HG02642 (cell line): Measurements from ENCODE around the gene TRAF7.
A peak's percentile ranks its signal among the peaks of the same experiment; 100 is the strongest.
"Not testable (repeated sequence)": the region's sequence is repeated elsewhere in the genome, so short reads cannot be mapped to it uniquely, and the experiment has no call there.

Experiments
- ATAC-seq: cut with Tn5 transposase; IDR thresholded peaks from one replicate; pipeline ENCODE4 v1.9.1; 2021; ENCODE audit warnings: mild to moderate bottlenecking; ENCODE audit not compliant: unreplicated experiment, poor library complexity

Gene TRAF7

DNA sequence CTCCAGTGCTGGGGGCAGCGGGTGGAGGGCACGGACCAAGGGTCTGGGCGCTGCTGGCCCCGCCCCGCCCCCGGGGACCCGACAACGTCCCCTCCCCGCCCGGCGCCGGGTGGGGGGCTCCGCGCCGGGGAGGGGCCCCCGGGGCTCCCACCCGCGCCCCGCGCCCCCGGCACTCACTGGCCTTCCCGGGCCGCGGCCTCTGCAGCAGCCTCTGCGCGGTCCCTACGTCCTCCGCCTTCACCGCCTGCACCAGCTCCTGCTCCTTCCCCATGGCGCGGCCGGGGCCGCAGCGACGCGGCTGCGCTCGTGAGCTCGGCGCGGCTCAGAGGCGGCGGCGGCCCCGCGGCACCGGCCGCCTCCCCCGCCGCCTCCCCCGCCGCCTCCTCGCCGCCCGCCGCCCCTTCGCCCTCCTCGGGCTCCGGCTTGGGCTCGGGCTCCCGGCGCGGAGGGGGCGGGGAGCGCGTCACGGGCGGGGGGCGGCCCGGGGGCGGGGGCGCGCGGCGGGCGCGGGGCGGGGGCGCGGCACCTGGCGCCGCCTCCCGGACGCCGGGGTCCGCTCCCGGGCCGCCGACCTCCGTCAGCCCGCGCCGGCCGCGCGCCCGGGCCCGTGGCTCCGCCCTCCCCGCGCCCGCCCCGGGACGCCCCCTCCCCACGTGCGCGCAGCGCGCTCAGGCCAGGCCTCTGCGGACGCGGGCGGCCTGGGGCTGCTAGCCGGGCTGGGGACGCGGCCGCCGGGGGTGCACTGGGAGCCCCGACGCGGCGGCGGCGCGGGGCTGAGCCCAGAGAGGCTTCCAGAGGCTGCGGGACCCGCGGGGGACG is 40.8 kb downstream of the TRAF7 start, which contains the start of gene CASKIN1:
TSS of gene CASKIN1 (minus strand) at position 444 of the 819 bp plus-strand sequence. CDS start at position 271, 173 bp downstream.
- ATAC-seq: no peak

- no peak for ATAC-seq
Observed at GRCh38 chr16:2196981-2197511, 41.5 kb downstream of the TRAF7 start.

DNA sequence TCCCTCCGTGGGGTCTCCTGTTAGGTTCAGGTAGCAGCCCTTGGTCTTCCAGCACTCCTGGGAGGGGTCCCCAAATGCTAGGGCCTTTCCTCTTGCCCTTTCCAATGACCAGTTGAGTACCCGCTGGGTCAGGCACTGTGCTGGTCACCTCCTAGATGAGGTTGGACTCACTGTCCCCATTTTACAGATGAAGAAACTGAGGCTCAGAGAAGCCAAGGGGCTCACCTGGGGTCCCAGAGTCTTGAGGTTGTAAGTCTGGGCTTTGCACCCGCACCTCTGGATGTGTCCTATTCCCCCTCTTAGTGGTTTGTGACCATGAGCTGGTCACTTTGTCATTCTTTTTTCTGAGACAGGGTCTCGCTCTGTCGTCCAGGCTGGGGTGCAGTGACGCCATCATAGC is 42.2 kb downstream of the TRAF7 start:
- ATAC-seq: no peak

DNA sequence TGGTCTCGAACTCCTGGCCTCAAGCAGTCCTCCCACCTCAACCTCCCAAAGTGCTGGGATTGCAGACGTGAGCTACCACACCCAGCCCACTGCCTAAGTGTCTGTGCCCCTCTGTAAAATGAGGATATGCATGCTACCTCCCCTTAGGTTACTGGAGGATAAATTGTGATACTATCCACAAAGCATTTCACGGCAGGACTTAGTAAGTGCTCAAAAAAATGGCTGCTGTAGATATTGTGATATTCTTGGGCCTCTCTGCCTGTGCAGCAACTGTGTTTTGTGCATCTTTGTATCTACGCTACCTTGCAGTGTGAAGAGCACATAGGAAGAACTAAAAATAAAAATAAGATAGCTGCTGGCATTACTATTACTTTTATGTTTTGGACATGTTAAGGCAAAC is 42.7 kb downstream of the TRAF7 start:
- ATAC-seq: no peak

DNA sequence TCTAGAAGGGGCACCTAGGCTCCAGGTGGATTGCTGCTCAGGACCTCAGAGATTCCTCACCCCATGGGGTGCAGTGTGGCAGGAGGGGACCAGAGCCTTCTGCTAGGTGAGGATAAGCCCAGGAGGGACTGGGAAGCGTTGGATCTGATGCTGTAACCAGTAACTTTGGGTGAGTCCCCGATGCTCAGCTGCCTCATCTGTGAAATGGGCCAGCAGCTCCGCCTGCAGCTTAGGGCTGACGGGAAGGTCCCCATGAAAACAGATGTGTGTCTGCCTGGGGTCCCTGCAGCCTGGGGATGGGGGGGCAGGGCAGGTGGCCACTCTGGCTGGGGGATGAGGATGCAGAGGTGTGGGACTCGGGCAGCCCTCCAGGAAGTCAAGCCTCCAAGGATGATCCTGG is 43.5 kb downstream of the TRAF7 start:
- ATAC-seq: no peak

- ATAC-seq: no peak
Observed at GRCh38 chr16:2199621-2200139, 44.1 kb downstream of the TRAF7 start.

GRCh38 chr16:2200313-2200712 is 44.7 kb downstream of the TRAF7 start:
- no peak for ATAC-seq

DNA sequence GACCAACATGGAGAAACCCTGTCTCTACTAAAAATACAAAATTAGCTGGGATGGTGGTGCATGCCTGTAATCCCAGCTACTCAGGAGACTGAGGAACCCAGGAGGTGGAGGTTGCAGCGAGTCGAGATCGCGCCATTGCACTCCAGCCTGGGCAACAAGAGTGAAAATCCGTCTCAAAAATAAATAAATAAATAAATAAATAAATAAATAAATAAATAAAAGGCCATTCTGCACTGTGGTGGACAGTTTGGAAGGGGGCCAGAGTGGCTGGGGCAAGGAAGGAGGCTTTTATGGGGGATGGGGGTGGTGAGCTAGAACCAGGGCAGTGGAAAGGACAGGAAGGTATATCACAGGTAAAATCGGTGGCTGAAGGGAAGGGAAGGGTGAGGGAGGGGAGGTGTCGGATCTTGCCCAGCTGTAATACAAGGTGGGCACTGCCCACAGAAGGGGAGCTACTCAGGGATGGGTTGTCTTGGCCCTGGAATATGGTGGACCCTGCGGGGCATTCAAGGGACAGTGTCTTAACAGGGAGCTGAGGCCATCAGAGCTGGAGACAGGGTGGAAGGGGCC is 47.6 kb downstream of the TRAF7 start:
- ATAC-seq: not testable (repeated sequence)

GRCh38 chr16:2204416-2205103 is 49.0 kb downstream of the TRAF7 start:
- ATAC-seq: no peak

- ATAC-seq: peak; percentile 80
Observed at GRCh38 chr16:2205104-2205966, 49.8 kb downstream of the TRAF7 start, which contains the start of gene MLST8. Gene MLST8 (plus strand): TSS chr16:2205454. CDS start chr16:2206086, 632 bp downstream.

DNA sequence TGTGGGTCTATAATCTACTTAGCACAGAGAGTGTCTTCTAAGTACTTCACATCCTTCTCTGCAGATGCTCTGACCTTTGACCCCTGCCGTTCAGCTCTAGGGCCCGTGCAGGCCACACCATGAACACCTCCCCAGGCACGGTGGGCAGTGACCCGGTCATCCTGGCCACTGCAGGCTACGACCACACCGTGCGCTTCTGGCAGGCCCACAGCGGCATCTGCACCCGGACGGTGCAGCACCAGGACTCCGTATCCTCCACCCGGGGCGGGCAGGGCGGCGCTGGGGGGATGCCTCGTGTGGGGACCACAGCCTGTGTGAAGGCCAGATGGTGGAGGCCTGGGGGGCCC is 50.4 kb downstream of the TRAF7 start:
- ATAC-seq: peak; percentile 9

- ATAC-seq: no peak
Observed at GRCh38 chr16:2206420-2206779, 50.8 kb downstream of the TRAF7 start.

DNA sequence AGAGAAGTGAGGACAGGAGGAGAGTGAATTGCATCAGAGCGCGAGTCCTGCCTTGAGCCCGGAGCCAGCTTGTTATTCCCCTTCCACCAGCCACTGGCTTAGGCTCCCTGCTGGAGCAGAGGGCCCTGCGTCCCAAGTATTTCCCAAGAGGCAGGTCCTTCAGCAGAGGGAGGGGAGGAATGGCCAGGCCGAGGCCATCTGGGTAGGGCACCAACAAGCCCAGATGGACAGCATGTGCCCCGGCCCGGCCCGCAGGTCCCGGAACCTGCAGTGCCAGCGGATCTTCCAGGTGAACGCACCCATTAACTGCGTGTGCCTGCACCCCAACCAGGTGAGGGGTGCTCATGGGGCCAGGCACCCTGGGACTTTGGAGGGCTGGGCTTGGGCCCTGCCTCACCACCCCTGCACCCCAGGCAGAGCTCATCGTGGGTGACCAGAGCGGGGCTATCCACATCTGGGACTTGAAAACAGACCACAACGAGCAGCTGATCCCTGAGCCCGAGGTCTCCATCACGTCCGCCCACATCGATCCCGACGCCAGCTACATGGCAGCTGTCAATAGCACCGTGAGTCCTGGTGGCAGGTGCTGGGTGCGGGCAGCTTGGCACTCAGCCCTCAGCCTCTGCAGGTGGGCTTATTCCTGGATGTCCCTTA is 51.3 kb downstream of the TRAF7 start:
- ATAC-seq: no peak

DNA sequence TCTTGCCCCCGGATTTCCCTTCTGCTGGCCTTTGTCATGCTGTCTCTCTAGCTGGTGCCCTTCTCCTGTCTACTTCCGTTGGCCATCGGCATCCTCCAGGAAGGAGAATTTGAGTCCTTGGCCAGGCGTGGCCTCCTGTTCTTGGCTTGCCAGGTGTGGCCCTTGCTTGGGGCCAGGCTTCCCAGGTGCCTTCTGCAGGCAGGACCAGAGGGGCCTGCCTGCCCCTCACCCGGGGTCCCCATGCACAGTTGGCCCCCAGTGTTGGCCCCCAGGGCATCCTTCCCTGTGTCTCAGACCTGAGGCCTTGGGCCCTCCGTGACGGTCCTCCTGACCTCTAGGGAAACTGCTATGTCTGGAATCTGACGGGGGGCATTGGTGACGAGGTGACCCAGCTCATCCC is 52.3 kb downstream of the TRAF7 start:
- no peak for ATAC-seq

DNA sequence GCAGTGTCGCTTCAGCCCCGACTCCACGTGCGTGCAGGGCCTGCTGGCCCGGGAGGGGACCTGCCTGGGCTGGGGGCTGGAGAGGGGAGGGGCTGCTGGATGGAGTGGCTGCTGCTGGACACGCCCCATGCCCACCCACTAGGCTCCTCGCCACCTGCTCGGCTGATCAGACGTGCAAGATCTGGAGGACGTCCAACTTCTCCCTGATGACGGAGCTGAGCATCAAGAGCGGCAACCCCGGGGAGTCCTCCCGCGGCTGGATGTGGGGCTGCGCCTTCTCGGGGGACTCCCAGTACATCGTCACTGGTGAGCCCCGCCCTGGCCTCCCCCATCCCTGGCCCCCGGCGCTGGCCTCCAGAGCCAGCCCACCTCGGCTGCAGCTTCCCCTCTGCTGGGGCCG is 52.7 kb downstream of the TRAF7 start:
- ATAC-seq: no peak

- ATAC-seq: no peak
Observed at GRCh38 chr16:2208772-2209171, 53.2 kb downstream of the TRAF7 start.

DNA sequence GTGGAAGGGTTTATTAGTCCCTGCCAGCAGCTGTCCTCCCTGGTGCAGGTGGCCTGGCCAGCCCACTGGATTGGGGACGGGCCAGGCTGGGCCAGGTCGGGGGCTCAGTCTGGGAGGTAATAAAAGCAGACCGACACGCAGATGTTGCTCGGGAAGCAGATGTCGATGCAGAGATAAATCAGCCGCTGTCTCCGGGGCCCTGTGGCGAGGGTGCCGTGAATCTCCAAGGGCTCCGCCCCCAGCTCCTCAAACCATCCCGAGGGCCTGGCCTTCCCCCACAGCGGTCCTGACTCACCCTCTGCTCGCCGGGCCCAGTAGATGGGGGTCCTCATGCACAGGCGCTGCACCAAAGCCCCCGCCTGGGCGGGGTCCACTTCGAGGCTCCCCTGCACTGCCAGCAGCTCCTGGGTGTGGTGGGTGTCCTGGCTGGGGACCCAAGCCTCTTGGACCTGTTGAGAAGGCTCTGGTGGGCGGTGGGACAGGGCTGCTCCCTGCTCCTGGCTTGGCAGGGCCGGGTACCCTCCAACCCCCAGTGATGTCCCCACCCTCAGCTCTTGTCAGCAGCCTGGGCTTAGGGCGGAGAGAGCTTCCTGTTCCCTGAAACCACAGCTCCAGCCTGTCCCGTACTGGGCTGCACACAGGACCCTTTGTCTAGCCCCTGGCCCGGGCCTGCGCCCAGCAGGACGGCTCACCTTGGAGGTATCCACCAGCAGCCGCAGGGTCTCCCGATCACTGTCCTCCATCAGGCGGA is 53.9 kb downstream of the TRAF7 start:
- no peak for ATAC-seq

DNA sequence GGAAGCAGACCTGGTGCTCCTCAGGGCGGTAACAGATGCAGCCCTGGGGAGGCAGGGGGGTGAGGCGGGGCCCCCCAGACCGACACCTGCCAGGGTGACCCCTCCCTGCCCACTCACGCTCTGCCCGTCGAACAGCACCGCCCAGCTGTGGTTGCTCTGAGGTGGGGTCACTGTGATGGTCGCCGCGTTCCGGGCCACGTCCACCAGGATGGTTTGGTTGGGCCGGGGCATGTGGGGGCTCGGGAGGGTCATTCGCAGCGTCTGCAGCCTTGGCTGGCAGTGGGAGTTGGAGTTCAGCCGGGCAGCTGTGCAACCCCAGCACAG is 54.4 kb downstream of the TRAF7 start:
- no peak for ATAC-seq
